Endodermal cell (in vitro differentiated cells): ENCODE data around the gene LRP1. TPM values are rescaled to one million over a fixed set of nuclear protein-coding genes. Genes with fewer than 3 reads are reported as not detected.

Experiments used
- DNase-seq: peaks from one replicate; pipeline ENCODE4 v3.0.0-alpha.2; 2017
- H3K27ac ChIP-seq: 2 replicates; pipeline ENCODE4 v1.5.1; 2013; ENCODE audit warnings: mild to moderate bottlenecking, low read depth, low read length, moderate library complexity
- H3K27me3 ChIP-seq: 2 replicates; pipeline ENCODE4 v1.6.1; 2013; ENCODE audit warnings: mild to moderate bottlenecking, low read length, moderate library complexity; ENCODE audit not compliant: insufficient read depth, control insufficient read depth, poor library complexity, severe bottlenecking
- H3K36me3 ChIP-seq: 2 replicates; pipeline ENCODE4 v1.7.0; 2013; ENCODE audit warnings: mild to moderate bottlenecking, low read length, moderate library complexity; ENCODE audit not compliant: control insufficient read depth, insufficient read depth
- H3K4me1 ChIP-seq: one replicate; pipeline ENCODE4 v1.7.0; 2013; ENCODE audit warnings: low read length; ENCODE audit not compliant: control insufficient read depth, insufficient read depth
- H3K4me3 ChIP-seq: 2 replicates; pipeline ENCODE4 v1.5.1; 2013; ENCODE audit warnings: mild to moderate bottlenecking, low read length, moderate library complexity
- H3K9ac ChIP-seq: 2 replicates; pipeline ENCODE4 v1.6.1; 2013; ENCODE audit warnings: mild to moderate bottlenecking, low read length, moderate library complexity; ENCODE audit not compliant: poor library complexity, severe bottlenecking; ENCODE audit errors: extremely low read depth
- H3K9me3 ChIP-seq: 2 replicates; pipeline ENCODE4 v1.6.1; 2013; ENCODE audit warnings: mild to moderate bottlenecking, low read length, moderate library complexity; ENCODE audit not compliant: control insufficient read depth
- H3K27ac Mint-ChIP-seq: 2 replicates; pipeline ENCODE4 v1.8.0; 2020; ENCODE audit warnings: mixed read lengths
- H3K27me3 Mint-ChIP-seq: 2 replicates; pipeline ENCODE4 v1.8.0; 2021; ENCODE audit warnings: mild to moderate bottlenecking, mixed read lengths; ENCODE audit not compliant: insufficient read depth
- H3K36me3 Mint-ChIP-seq: 2 replicates; pipeline ENCODE4 v1.8.0; 2020; ENCODE audit warnings: low read depth, mixed read lengths
- H3K4me1 Mint-ChIP-seq: 2 replicates; pipeline ENCODE4 v1.8.0; 2020; ENCODE audit warnings: mixed read lengths
- H3K4me3 Mint-ChIP-seq: 2 replicates; pipeline ENCODE4 v1.8.0; 2020; ENCODE audit warnings: mild to moderate bottlenecking, moderate library complexity, mixed read lengths
- H3K9me3 Mint-ChIP-seq: 2 replicates; pipeline ENCODE4 v1.8.0; 2020; ENCODE audit warnings: mild to moderate bottlenecking, mixed read lengths
- WGBS, 2 experiments: methylation state at CpG; one replicate each; pipeline versions ENCODE4 v1.1.5 to v1.1.7; 2013; ENCODE audit warnings: missing lambda C conversion rate in 2 of 2, mixed read lengths in 1 of 2; ENCODE audit not compliant: insufficient coverage in 1 of 2, insufficient read length in 1 of 2; 5-methylcytosine and 5-hydroxymethylcytosine counted together
- total RNA-seq, 2 donors: library from RNA; stranded (reverse); fragmentation: NEBNext Ultra II Directional in 1 of 2; extraction: Animal tissue kit (Norgen Biotek cat#: 25700) in 1 of 2; gene quantifications; 2 replicates in 1 of 2; 3 replicates in 1 of 2; pipeline ENCODE4 v1.2.1, GENCODE V29; 2021
- TF ChIP-seq, protein P1 (sequence below): fragments of 200-600 bp; sonication (generic); conservative IDR thresholded peaks from 2 replicates; pipeline ENCODE4 v1.5.0; 2021; ENCODE audit warnings: antibody characterized with exemption, mild to moderate bottlenecking

Gene LRP1
- total RNA-seq, 2 donors from 2014 or later: 74.5 to 87.7 TPM

DNA sequence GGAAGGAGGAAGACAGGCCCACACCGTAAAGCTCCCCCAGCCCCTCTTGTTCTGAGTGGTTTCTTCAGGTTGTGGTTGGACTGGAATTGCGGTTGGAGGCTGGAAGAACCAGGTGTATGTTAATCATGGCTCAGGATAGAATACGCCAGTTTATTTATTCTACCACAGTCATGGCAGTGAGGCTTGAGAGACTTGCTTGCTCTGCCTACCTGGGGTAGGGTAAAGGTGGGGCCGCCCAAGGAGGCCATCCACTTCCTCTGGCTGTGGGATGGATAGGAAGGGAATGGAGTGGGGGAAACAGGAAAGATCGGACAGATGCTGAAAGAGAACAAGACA, 109.3 kb downstream of the LRP1 start:
- peaks cover 84% of the 10 kb centered on the region for H3K27me3 ChIP-seq
- Mint-ChIP-seq H3K4me1 (peaks cover 24% of the 10 kb centered on the region), H3K4me3 (peak overlapping the region; percentile 57), H3K36me3 (peaks cover 22% of the 10 kb centered on the region), H3K27ac (no peak overlapping the region), H3K9me3 (no peaks in the 10 kb centered on the region), H3K27me3 (peaks cover 79% of the 10 kb centered on the region)
- H3K36me3 ChIP-seq: peaks cover 22% of the 10 kb centered on the region
- DNase-seq: peak; percentile 65
- WGBS, 2 experiments: 55 to 62% methylated on average over 2 to 5 of the region's 5 CpGs
- no peak overlapping the region for H3K27ac ChIP-seq
- no peak overlapping the region for H3K9ac ChIP-seq
- peaks cover 6% of the 10 kb centered on the region for H3K4me1 ChIP-seq
- TF ChIP-seq, protein P1, sequence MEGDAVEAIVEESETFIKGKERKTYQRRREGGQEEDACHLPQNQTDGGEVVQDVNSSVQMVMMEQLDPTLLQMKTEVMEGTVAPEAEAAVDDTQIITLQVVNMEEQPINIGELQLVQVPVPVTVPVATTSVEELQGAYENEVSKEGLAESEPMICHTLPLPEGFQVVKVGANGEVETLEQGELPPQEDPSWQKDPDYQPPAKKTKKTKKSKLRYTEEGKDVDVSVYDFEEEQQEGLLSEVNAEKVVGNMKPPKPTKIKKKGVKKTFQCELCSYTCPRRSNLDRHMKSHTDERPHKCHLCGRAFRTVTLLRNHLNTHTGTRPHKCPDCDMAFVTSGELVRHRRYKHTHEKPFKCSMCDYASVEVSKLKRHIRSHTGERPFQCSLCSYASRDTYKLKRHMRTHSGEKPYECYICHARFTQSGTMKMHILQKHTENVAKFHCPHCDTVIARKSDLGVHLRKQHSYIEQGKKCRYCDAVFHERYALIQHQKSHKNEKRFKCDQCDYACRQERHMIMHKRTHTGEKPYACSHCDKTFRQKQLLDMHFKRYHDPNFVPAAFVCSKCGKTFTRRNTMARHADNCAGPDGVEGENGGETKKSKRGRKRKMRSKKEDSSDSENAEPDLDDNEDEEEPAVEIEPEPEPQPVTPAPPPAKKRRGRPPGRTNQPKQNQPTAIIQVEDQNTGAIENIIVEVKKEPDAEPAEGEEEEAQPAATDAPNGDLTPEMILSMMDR: no peak
- no peaks in the 10 kb centered on the region for H3K9me3 ChIP-seq
- H3K4me3 ChIP-seq: no peak overlapping the region

DNA sequence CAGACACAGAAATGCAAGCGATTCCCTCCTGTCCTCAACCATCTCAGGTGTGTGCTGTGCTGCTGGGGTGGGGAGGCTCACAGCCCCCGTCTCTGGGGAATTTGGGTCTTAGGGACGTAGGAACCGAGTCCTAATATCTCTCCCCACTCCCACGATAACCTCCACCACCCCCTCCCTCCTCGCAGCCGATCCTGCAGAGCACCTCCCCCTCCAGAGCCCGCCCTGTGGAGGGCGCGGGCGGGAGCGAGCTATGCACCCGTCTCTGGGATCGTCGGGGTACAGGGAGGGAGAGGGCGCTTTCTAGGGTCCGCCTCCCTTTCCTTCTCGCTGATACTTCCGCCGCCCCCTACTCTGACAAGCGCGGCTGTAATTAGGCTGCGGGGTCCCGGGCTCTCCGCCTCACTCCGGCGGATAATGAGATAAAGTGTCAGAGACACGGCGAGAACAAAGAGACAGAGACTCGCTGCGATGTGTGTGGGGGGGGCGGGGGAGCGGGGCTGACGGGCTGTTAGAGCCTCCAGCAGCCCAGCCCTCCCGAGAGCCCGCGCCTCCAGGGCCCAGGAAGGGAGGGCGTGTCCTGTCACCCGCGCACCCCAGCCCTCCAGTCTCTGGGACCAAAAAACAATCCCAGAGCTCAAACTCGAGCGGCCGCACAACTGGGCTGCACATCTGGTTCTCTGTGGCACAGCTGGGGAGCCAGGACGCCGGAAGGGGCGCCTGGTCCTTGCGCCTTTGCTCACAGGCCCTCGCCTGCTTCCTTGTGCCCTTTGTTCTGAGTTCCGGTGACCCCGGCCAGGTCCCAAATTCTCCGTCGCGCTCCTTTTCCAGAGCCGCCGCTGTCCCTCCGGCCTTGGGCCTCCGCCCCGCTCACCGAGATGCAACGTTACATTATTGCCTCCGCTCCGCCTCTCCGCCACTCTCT, 109.9 kb downstream of the LRP1 start:
- Histone ChIP-seq H3K4me3 (peak overlapping the region; percentile 79), H3K27ac (no peak overlapping the region), H3K36me3 (peaks cover 16% of the 10 kb centered on the region), H3K4me1 (peaks cover 6% of the 10 kb centered on the region), H3K9ac (no peak overlapping the region), H3K27me3 (peaks cover 90% of the 10 kb centered on the region), H3K9me3 (no peaks in the 10 kb centered on the region)
- 3 to 5% methylated on average over 24 to 60 of the region's 63 CpGs for WGBS, 2 experiments
- no peaks in the 10 kb centered on the region for H3K9me3 Mint-ChIP-seq
- H3K4me3 Mint-ChIP-seq: peak overlapping the region; percentile 57
- DNase-seq: peak; percentile 88
- TF ChIP-seq, protein P1: no peak
- H3K36me3 Mint-ChIP-seq: peaks cover 16% of the 10 kb centered on the region
- H3K4me1 Mint-ChIP-seq: peaks cover 25% of the 10 kb centered on the region
- H3K27ac Mint-ChIP-seq: no peak overlapping the region
- H3K27me3 Mint-ChIP-seq: peaks cover 86% of the 10 kb centered on the region

DNA sequence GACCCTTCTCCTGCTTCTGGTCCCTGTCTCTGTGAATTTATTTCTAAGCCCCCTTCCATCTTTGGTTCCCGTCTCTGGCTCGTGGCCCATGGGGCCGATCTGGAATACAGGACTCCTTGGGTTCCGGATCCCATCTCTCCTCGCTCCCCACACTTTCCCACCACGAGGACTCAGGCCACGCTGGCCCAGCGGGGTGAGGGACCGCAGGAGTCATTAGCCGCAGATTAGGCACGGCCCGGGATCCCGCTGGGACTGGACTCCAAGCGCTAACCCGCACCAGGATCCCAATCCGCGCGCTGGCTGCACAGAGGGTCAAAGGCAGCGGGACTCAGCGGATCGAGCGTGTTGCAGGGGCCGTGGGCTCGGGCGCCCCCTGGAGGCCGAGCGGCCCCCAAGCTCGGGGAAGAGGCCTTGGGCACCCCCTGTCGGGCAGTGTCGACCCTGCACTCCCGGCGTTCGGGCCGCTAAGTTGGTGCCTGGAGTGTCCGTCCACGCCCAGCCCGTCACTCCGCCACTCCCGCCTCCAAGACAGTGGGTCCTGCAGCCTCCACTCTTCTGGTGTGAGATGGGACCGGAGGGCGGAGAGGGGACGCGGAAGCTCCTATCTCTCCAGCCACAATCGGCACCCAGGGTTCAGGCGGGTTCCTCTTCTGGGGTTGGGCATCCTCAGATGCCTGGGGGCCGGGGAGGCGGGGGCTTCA, 110.7 kb downstream of the LRP1 start:
- H3K4me1 Mint-ChIP-seq: peaks cover 30% of the 10 kb centered on the region
- no peaks in the 10 kb centered on the region for H3K9me3 ChIP-seq
- H3K9me3 Mint-ChIP-seq: no peaks in the 10 kb centered on the region
- DNase-seq: peak; percentile 98
- peak overlapping the region; percentile 92 for H3K27ac ChIP-seq
- peaks cover 6% of the 10 kb centered on the region for H3K4me1 ChIP-seq
- H3K36me3 Mint-ChIP-seq: peaks cover 8% of the 10 kb centered on the region
- peaks cover 90% of the 10 kb centered on the region for H3K27me3 Mint-ChIP-seq
- H3K27me3 ChIP-seq: peaks cover 93% of the 10 kb centered on the region
- peak overlapping the region; percentile 79 for H3K4me3 ChIP-seq
- H3K4me3 Mint-ChIP-seq: peak overlapping the region; percentile 57
- H3K27ac Mint-ChIP-seq: no peak overlapping the region
- WGBS, 2 experiments: 0 to 3% methylated on average over 10 to 47 of the region's 47 CpGs
- TF ChIP-seq, protein P1: peak; percentile 100
- H3K9ac ChIP-seq: no peak overlapping the region
- peaks cover 8% of the 10 kb centered on the region for H3K36me3 ChIP-seq
